HG03558 (cell line): Measurements from ENCODE around the gene PBLD.
"Not testable (repeated sequence)": the region's sequence is repeated elsewhere in the genome, so short reads cannot be mapped to it uniquely, and the experiment has no call there.

Experiments used
- ATAC-seq: cut with Tn5 transposase; IDR thresholded peaks from one replicate; pipeline ENCODE4 v1.9.1; 2021; ENCODE audit warnings: moderate number of reproducible peaks; ENCODE audit not compliant: unreplicated experiment; ENCODE audit errors: extremely low read depth

The PBLD gene

DNA sequence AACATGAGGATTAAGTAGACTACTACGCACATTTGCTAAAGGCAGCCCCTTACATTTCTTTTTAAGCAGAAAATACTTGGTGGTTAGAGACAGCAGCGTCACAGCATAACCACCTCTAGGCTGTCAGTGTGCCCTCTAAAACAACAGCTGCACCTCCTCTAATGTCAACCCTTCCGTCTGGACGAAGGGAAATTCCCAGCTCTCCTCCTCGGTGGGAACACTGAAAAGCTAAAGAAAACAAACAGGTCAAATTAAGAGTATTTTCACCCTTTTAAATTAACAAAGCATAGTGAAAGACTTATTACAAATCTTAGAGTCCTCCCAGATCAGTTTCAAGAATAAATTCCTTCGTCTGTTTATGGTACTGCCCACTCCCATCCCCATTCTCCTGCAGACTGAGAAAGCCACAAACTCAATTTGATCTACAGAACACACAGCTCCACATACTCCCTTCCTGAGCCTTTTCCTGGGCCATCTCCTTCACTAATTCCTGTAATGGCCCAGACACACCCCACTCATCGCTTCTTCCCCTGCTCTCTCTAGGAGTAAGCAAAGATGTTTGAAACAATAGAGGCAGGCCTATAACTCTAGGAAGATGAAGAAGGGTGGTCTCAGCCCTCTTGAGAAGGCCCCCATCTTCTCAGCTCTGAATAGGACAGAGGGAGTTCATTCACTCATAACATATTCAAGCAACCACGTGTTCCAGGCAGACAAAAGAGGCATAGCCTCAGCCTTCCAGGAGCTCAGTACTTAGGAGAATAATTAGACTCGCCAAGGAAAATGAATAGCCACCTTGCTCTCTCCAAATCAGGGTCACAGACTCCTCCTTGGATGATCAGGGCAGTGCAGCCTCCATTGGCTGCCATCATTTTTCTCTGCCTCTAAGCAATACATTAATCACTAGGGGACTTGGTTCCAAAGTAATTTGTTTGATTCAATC, 48.4 kb downstream of the PBLD start:
- ATAC-seq: no peak

DNA sequence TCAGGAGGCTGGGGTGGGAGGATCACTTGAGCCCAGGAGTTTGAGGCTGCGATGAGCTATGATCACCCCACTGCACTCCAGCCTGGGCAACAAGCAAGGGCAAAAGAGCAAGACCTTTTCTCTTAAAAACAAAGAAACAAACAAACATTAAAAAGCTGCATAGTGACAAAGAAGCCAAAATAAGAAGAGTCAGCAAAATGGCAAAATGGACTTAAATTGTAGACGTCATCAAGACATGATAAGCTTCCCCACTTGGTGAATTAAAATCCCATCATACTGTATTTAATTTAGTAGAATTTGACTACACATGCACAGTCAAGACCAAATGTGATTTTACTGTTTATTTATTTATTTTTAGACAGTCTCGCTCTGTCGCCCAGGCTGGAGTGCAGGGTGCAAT, 52.0 kb downstream of the PBLD start:
- ATAC-seq: no peak

DNA sequence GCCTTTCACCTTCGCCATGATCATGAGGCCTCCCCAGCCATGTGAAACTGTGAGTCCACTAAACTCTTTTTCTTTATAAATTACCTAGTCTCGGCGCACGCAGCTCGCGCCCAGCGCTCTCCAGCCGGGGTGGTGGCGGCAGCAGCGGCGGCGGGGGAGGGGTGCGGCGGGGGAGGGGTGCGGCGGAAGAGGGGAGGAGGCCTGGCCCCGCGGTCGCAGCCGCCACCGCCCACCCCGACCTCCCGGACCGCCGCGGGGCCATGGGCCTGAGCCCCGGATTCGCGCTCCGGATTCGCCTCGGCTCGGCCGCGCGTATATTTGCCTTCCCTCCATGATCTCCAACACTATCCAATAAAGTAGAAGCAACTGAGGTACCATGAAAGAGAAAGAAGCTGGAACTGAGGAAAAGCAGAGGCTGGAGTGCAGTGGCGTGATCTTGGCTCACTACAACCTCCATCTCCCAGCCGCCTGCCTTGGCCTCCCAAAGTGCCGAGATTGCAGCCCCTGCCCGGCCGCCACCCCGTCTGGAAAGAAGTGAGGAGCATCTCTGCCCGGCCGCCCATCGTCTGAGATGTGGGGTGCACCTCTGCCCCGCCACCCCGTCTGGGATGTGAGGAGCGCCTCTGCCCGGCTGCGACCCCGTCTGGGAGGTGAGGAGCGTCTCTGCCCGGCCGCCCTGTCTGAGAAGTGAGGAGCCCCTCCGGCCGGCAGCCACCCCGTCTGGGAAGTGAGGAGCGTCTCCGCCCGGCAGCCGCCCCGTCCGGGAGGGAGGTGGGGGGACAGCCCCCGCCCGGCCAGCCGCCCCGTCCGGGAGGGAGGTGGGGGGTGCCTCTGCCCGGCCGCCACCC, 53.6 kb downstream of the PBLD start:
- ATAC-seq: not testable (repeated sequence)

DNA sequence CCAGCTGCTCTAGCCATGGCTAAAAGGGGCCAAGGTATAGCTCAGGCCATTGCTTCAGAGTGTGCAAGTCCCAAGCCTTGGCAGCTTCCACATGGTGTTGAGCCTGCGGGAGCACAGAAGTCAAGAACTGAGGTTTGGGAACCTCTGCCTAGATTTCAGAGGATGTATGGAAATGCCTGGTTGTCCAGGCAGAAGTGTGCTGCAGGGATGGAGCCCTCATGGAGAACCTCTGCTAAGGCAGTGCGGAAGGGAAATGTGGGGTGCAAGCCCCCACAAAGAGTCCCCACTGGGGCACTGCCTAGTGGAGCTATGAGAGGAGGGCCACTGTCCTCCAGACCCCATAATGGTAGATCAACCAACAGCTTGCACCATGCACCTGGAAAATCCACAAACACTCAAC, 54.9 kb downstream of the PBLD start:
- not testable (repeated sequence) for ATAC-seq

DNA sequence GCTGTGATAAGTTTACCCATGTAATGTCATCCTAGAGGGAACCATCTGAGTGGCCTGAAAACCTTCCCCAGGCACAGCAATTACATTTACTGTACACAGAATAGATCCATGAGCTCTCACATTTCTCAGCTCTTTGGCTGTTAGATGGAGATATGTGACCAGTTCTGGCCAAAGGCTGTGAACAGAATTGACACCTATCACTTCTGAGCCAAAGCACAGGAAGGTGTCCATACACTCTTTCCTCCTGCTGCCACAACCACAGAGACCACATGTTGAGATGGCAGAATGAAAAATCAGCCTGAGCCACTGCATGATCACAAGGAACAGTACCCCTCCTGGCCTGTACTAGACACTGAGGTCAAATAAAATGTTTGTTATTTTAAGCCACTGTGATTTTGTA, 56.5 kb downstream of the PBLD start:
- ATAC-seq: no peak

DNA sequence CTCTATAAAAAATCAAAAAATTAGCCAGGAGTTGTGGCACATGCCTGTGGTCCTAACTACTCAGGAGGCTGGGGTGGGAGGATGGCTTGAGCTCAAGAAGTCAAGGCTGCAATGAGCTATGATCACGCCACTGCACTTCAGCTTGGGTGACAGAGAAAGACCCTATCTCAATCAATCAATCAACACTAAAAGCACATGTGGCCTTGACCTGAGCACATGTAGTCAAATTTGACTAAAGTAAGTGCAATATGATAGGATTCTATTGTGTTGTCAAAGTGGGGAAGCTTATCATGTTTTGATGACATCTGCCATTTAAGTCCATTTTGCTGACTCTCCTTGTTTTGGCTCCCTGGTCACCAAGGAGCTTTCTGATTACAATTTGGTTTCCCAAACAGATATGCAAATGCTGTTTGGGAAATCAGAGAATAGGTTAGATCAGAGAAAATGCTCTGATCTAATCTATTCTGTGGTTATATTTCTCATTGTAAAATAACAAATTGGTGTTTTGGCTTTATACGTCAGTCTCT, 57.1 kb downstream of the PBLD start:
- ATAC-seq: no peak

DNA sequence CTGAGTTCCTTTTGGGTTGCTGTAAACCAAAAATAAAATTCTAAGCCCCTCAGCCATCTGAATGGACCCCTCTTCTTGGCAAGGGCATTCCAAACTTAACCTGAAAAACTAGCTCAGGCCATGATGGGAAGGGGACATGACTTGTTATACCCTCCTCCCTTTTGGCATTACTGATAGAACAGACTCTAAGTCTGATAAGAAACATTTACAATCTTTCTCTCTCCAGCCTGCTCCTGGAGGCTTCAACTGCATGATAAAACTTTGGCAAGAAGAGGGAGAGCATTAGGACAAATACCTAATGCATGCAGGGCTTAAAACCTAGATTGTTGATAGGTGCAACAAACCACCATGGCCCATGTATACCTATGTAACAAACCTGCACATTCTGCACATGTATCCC, 59.9 kb downstream of the PBLD start:
- no peak for ATAC-seq

DNA sequence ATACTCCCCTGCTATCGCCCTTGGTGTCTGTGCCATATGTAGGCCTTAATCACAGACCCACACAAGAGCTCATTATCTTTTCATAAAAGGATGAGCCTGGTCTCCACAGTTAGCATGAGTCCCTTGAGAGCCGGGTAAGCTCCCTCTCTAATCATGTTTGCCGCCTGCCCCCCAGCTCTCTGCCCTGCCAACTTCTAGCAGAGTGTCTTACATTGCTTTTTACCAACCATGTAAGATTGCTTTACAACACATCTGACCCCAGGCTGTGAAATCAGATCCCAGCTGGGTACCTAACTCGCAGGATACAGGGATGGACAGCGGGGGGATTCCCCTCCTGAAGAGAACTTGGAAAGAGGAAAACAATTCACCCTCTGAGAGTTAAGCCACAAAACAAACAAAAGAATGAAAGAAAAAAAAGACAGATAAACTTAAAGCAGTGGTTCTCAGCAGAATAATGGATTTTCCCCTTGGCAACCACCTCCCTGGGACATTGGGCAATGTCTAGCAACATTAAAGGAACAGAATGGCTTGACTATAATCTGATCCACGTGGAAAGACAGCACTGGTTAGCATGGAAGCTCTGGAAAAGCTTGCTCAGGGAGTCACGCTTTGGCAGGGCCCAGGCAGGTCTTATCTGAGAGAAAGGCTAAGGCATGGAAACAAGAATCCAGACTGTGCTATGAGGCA, 61.4 kb downstream of the PBLD start:
- ATAC-seq: no peak

DNA sequence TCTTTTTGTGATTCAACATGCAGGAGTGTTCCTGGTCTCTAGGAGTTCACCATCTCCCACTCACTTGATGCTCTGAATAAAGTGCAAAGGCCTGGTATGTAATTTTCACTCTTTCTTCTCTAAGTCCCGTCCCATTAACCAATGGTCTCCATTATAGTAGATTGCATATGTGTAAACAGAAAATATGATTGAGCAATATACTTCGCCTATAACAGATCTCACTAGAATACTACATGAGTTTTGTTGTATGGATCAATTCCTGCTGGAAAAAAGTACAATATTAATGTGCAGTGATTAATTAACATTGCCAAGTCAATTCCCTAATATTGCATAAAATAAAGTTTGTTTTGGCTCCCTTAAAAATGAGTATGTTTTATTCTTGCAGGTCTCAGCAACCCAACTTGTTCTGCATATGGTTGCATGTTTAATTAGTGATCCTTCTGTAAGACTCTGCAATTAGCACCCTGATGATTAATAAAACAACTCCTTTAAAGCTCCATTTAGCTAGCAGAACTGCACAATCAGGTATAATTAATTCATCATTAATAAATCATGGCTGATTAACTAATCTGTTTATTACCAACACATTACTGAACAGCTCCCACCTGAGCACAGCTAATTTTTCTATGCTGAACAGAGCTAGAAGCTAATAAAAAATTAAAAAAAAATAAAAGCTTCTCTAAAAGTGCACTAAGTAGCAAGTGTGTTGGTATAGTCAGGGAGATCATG, 63.0 kb downstream of the PBLD start:
- ATAC-seq: no peak

DNA sequence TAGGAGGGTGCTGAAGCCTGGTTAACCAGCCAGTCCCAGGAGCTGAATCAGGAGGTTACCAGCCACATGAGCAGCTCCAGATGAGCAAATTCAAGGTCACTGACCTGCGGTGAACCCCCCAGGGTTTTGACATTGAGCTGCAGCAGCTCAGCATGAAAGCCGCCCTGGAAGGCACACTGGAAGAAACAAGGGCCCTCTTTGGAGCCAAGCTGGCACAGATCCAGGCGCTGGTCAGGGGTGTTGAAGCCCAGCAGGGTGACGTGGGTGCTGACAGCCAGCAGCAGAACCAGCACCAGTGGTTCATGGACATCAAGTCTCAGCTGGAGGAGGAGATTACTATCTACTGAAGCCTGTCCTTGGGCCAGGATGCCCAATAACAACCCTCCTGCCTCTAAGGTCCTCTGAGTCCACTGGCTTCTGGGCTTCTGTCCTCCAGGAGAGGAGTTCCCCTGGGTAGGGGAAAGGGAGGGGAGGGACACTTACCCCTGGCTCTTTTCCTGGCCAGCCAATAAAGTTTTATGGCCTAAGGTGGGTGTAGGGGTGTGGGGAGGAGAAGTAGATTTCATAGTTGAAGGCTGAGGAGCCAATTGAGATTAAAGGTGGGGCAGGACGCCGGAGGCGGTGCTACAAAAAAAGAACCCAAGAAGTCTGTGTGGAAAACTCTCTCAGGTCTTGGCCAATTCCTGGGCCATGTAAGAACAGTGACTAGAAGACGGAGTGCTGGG, 71.4 kb downstream of the PBLD start:
- no peak for ATAC-seq

DNA sequence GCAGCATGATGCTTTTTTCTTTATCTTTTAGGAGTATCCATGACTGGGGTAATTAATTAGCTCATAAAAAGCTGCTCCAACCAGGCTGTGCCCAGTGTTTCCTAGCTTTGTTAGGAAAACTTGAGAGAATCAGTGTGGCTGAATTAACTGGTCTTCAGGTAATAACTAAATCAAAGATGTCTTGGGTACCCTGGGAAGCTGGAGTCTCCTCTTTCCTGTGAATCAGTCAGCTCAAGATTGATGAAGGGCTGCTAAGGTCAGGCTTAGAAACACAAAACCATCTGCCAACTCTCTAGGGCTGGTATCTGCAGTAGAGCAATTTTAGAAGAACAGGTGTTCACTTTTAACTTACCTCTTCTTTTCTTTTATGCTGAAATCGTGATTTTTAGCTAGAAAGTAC, 79.4 kb downstream of the PBLD start:
- no peak for ATAC-seq

DNA sequence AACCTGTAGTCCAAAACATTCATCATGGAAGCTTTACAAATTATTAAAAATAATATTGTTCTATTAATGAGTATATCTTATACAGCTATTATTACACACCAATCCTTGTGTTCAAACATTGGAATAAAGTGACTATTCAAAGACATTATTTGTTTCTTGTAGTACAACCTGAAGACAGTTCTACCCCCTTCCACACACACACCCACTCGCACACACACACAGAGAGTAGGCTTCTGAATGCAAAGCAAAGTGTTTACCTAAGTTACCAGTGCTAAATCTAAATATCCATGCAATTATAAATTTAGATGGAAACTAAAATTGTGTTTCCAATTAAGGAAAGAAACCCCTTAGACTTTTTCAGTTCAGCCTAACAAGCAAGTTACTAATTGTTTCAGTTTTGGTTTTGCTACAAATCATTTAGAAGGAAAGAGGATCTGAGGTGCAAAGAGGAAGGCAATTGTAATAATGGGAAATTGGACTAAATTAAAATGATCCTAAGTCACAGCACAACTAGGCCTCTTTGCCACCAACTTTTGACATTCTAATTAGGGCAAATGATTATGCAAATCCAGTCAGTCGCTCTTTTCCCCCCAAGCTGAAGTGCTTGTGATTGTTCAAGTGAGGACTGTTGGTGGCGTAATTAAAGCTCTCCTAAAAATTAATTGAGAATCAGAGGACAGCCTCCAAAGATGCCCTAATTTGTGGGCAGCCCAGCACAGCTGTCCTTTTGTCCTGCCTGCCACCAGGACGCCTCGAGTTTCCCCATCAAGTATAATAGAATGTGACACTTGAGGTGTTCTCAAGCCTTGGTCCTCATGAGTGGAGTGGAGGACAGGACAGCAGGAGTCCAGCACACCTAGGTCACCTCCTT, 80.9 kb downstream of the PBLD start:
- no peak for ATAC-seq

DNA sequence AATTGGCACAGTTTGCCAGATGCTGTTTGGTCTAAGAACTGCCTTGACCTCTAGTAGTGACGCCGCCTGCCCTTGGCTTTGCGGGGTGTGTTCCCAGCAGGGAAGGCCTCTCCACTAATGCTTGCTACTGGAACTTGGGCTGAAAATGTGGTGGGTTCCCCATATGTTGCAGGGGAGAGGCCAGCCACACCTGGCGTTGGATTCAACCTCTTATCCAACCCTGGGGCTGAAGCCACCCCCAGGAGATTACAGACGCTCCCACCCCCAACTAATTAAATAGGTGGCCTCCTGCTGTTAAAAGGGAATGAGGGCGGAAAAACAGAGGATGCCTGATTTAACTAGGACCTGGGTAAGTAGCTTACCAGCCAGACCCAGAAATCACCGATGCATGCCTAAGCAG, 81.6 kb downstream of the PBLD start:
- no peak for ATAC-seq

DNA sequence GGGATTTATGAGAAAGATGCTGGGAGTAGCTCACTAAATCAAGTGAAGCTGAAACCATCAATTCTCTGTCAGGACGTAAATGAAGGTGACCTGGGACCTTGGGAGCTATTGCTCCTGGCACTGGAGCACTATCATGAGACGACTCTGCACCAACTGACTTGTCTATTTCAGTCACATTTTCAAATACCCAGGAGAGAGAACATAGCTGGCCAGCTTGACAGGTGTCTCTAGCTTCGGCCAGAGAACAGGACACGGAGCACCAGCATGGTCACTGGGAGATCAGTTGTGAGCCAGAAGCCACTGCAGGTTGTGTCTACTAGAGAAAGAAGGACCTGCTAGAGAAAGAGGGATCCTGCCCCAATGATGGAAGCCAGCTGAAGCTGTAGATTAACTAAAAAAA, 83.4 kb downstream of the PBLD start:
- ATAC-seq: no peak

DNA sequence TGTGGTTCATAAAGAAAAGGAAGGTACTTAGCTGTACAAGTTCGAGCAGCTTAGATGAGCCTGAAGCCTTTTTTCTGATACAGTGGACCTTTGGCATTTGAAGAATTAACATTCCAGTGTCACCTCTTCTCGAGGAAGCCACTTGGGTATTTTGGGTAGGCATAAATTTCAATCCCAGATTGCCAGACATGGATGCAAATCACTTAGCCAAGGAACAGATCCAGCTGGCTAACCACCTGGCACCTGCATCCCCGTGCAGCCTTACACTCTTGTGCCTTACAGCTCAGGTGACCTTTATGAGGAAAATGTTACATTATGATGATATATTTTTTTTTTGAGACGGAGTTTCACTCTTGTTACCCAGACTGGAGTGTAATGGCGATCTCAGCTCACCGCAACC, 84.8 kb downstream of the PBLD start:
- ATAC-seq: no peak

DNA sequence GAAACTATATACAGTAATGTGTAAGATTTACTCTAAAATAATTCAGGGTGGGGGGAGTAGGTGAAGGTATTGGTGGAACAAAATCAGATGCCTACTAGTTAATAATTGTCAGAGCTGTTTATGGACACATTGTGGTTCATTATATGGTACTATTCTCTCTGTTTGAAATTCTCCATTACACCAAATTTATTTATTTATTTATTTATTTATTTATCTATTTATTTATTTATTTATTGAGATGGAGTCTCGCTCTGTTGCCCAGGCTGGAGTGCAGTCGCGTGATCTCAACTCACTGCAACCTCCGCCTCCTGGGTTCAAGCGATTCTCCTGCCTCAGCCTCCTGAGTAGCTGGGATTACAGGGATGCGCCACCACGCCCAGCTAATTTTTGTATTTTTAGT, 86.3 kb downstream of the PBLD start:
- ATAC-seq: not testable (repeated sequence)

DNA sequence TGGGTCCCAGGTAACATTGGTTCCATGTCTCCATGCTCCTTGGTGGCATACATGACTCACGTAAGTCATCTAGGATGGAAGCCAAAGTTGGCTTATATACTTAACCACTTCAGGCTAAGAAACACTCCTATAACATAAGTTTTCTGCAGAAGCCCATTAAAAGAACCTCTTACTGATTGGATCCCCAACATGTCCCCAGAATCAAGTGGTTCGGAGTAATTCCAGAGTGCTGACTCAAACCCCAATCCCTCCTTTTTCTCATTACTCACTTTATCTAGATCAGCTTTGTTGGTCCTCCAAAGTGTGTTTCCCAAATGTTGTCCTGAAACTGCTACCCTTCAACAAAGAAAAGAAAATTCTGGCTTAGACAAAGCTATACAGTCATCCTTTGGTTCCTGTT, 90.7 kb downstream of the PBLD start:
- no peak for ATAC-seq

DNA sequence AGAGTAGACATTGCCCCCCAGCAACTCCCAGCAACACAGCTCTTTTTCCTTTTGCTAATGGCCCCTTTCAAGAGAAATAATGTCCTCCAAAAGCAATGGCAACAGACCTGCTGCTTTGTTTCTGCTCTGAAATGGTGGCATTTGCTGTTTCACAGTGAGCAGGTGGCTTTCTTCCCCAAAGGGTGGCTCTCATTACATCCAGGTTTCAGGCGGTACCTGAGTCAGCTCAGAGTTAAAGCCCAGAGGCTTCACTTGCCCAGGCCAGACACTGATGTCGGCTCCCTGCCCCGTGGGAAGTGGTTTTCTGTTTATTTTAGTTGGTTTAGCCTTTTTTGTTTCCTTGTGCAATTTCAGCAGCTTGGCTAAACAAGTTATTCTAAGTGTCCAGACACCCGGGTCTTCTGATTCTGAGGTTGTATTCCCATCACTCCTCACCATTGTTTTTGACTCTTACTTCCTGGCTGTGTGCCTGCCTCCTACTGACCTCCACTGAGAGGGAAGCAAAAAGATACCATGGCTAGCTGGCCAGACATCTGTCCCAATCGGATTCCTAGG, 93.1 kb downstream of the PBLD start:
- ATAC-seq: no peak
